ENCODE measurements around the gene PRKCH.

GRCh38 chr14:61528591-61529021 is 207.2 kb downstream of the PRKCH start:
- no peak for TF ChIP-seq EZH2phosphoT487 (IDR thresholded peaks at IDR 0.05; ENCODE audit: borderline replicate concordance, low read depth, low read length)
- no peak for TF ChIP-seq CTCF (conservative IDR thresholded peaks at IDR 0.05; ENCODE audit: low read length)
